Neural progenitor cell (in vitro differentiated cells): ENCODE data around the gene IL17F. TPM values are rescaled to one million over a fixed set of nuclear protein-coding genes. Genes with fewer than 3 reads are reported as not detected.

Experiments
- DNase-seq: peaks from one replicate; pipeline ENCODE4 v3.0.0-alpha.2; 2016; ENCODE audit warnings: low spot score
- H2AFZ ChIP-seq: fragments of 200-600 bp; sonication (generic); replicated peaks from 2 replicates; pipeline ENCODE4 v1.6.1; 2016; ENCODE audit warnings: antibody characterized with exemption
- H3F3A ChIP-seq: fragments of 200-600 bp; sonication (generic); 2 replicates; pipeline ENCODE4 v1.6.1; 2016; ENCODE audit warnings: antibody characterized with exemption, low read depth
- H3K27ac ChIP-seq: fragments of 200-600 bp; sonication (generic); 2 replicates; pipeline ENCODE4 v1.5.1; 2016; ENCODE audit warnings: mild to moderate bottlenecking
- H3K27me3 ChIP-seq: fragments of 200-600 bp; sonication (generic); 2 replicates; pipeline ENCODE4 v1.6.1; 2016; ENCODE audit warnings: mild to moderate bottlenecking, moderate library complexity
- H3K36me3 ChIP-seq: fragments of 200-600 bp; sonication (generic); 2 replicates; pipeline ENCODE4 v1.5.1; 2016
- H3K4me1 ChIP-seq: fragments of 200-600 bp; sonication (generic); 2 replicates; pipeline ENCODE4 v1.6.1; 2016; ENCODE audit warnings: mixed run types
- H3K4me2 ChIP-seq: fragments of 200-600 bp; sonication (generic); 2 replicates; pipeline ENCODE4 v1.6.1; 2016
- H3K4me3 ChIP-seq: fragments of 200-600 bp; sonication (generic); 2 replicates; pipeline ENCODE4 v1.5.1; 2016
- H3K79me2 ChIP-seq: fragments of 200-600 bp; sonication (generic); 2 replicates; pipeline ENCODE4 v1.6.1; 2016; ENCODE audit warnings: low read depth
- H3K9ac ChIP-seq: fragments of 200-600 bp; sonication (generic); 2 replicates; pipeline ENCODE4 v1.6.1; 2016
- H3K9me3 ChIP-seq: fragments of 200-600 bp; sonication (generic); 2 replicates; pipeline ENCODE4 v1.5.1; 2016; ENCODE audit warnings: low read depth
- H4K20me1 ChIP-seq: fragments of 200-600 bp; sonication (generic); 2 replicates; pipeline ENCODE4 v1.6.1; 2016; ENCODE audit warnings: low read depth
- H3K27ac Mint-ChIP-seq: 3 replicates; pipeline ENCODE4 v1.8.0; 2021; ENCODE audit warnings: mixed read lengths
- H3K27me3 Mint-ChIP-seq: 2 replicates; pipeline ENCODE4 v1.8.0; 2022; ENCODE audit warnings: low read depth, mild to moderate bottlenecking, inconsistent platforms, moderate library complexity, mixed read lengths; ENCODE audit not compliant: insufficient read depth
- H3K36me3 Mint-ChIP-seq: 3 replicates; pipeline ENCODE4 v1.8.0; 2021; ENCODE audit warnings: mixed read lengths
- H3K4me1 Mint-ChIP-seq: 3 replicates; pipeline ENCODE4 v1.8.0; 2021; ENCODE audit warnings: mixed read lengths
- H3K4me3 Mint-ChIP-seq: 3 replicates; pipeline ENCODE4 v1.8.0; 2021; ENCODE audit warnings: mild to moderate bottlenecking, moderate library complexity, mixed read lengths
- H3K9me3 Mint-ChIP-seq: 3 replicates; pipeline ENCODE4 v1.8.0; 2020; ENCODE audit warnings: mixed read lengths
- CTCF ChIP-seq: fragments of 200-600 bp; sonication (generic); IDR thresholded peaks from 2 replicates; pipeline ENCODE4 v1.5.1; 2017; ENCODE audit warnings: antibody characterized with exemption, mild to moderate bottlenecking
- EZH2 ChIP-seq: fragments of 200-600 bp; sonication (generic); IDR thresholded peaks from 2 replicates; pipeline ENCODE4 v1.6.1; 2017; ENCODE audit warnings: antibody characterized with exemption, mild to moderate bottlenecking, moderate library complexity
- EZH2phosphoT487 ChIP-seq: fragments of 200-600 bp; sonication (generic); IDR thresholded peaks from 2 replicates; pipeline ENCODE4 v1.6.1; 2017; ENCODE audit warnings: antibody characterized with exemption
- total RNA-seq: library from RNA; depleted of rRNA; stranded (reverse); fragments of >200 nt; gene quantifications from 2 replicates; pipeline ENCODE4 v1.2.3, GENCODE V29; 2015; ENCODE audit warnings: low replicate concordance

Gene IL17F
- total RNA-seq, 1 donor from 2014 or later, result not detected

DNA sequence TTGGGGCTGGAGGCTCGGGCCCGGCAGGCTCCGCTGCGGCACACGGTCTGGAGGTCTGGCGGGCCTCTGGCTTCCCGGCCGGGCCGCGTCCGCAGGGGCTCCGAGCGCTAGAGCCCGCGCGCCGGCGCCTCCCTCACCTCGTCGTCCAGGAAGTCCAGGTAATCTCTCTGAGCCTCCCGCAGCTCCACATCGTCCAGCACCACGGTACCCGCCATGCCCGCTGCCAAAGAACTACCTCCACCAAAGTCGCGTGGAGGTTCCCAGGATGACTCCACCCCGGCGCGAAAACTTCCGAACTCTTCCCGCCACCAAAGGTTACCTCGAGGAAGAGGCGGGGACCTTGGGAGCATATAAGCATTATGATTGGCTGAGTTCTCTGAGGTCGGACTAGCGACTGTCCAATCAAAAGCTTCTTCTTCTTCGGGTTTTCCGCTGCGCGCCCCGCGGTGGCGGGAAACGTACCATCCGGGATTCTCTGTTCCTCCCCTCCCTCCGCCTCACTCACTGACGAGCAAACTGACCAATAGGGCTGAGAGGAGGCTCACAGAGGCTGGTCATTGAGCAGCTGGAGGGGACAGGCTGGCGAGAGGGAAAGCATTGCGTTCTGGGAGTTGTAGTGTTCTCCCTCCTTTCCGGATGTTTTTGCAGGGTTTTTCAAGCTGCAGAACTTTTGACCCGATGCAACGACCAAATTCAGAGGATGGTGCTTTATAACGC is 40.3 kb upstream of the IL17F start, which contains the start of gene MCM3:
TSS of gene MCM3 (minus strand) at position 283 of the 717 bp plus-strand sequence. CDS start at position 215, 68 bp downstream.
- H3K4me3 Mint-ChIP-seq, result no peak within 1 kb of the TSS
- no peaks in the 10 kb centered on the region for H3K27me3 ChIP-seq
- peaks cover 28% of the 10 kb centered on the region for H4K20me1 ChIP-seq
- peak within 1 kb of the TSS; percentile 90 for H3K4me2 ChIP-seq
- H3K27me3 Mint-ChIP-seq, result no peaks in the 10 kb centered on the region
- no peaks in the 10 kb centered on the region for H3K9me3 ChIP-seq
- peaks cover 16% of the 10 kb centered on the region for H3F3A ChIP-seq
- H3K9ac ChIP-seq, result peak within 1 kb of the TSS; percentile 87
- H3K27ac Mint-ChIP-seq, result no peak within 1 kb of the TSS
- H3K4me3 ChIP-seq, result peak within 1 kb of the TSS; percentile 84
- H3K36me3 Mint-ChIP-seq, result peaks cover 26% of the 10 kb centered on the region
- peaks cover 48% of the 10 kb centered on the region for H3K79me2 ChIP-seq
- H3K27ac ChIP-seq, result peak within 1 kb of the TSS; percentile 89
- peaks cover 27% of the 10 kb centered on the region for H3K4me1 Mint-ChIP-seq
- no peaks in the 10 kb centered on the region for H3K9me3 Mint-ChIP-seq
- peak; percentile 99 for DNase-seq
- peak within 1 kb of the TSS; percentile 46 for H2AFZ ChIP-seq
- TF ChIP-seq CTCF (no peak), EZH2 (no peak), EZH2phosphoT487 (no peak)
- peaks cover 24% of the 10 kb centered on the region for H3K36me3 ChIP-seq
- peaks cover 26% of the 10 kb centered on the region for H3K4me1 ChIP-seq

- H3K36me3 Mint-ChIP-seq, result peaks cover 26% of the 10 kb centered on the region
- Histone ChIP-seq H2AFZ (peak overlapping the region; percentile 27), H3K9ac (peak overlapping the region; percentile 87), H3K4me2 (peak overlapping the region; percentile 90), H3K9me3 (no peaks in the 10 kb centered on the region), H3K79me2 (peaks cover 53% of the 10 kb centered on the region), H3K4me3 (peak overlapping the region; percentile 84), H3K27ac (peak overlapping the region; percentile 89), H3K27me3 (no peaks in the 10 kb centered on the region), H4K20me1 (peaks cover 33% of the 10 kb centered on the region), H3K36me3 (peaks cover 28% of the 10 kb centered on the region), H3F3A (peaks cover 16% of the 10 kb centered on the region), H3K4me1 (peaks cover 26% of the 10 kb centered on the region)
- no peak overlapping the region for H3K4me3 Mint-ChIP-seq
- no peaks in the 10 kb centered on the region for H3K27me3 Mint-ChIP-seq
- TF ChIP-seq EZH2, result no peak
- TF ChIP-seq CTCF, result no peak
- TF ChIP-seq EZH2phosphoT487, result no peak
- H3K9me3 Mint-ChIP-seq, result no peaks in the 10 kb centered on the region
- peaks cover 27% of the 10 kb centered on the region for H3K4me1 Mint-ChIP-seq
- DNase-seq, result peak; percentile 90
- H3K27ac Mint-ChIP-seq, result no peak overlapping the region
Observed at GRCh38 chr6:52284131-52284459, 39.8 kb upstream of the IL17F start.

GRCh38 chr6:52283111-52283510 is 38.8 kb upstream of the IL17F start:
- H3K4me1 ChIP-seq, result peaks cover 26% of the 10 kb centered on the region
- TF ChIP-seq CTCF (no peak), EZH2 (no peak), EZH2phosphoT487 (no peak)
- peak overlapping the region; percentile 90 for H3K4me2 ChIP-seq
- H3K79me2 ChIP-seq, result peaks cover 63% of the 10 kb centered on the region
- H3K4me1 Mint-ChIP-seq, result peaks cover 27% of the 10 kb centered on the region
- H3K27me3 Mint-ChIP-seq, result no peaks in the 10 kb centered on the region
- peak overlapping the region; percentile 84 for H3K4me3 ChIP-seq
- no peaks in the 10 kb centered on the region for H3K9me3 Mint-ChIP-seq
- H3K36me3 ChIP-seq, result peaks cover 38% of the 10 kb centered on the region
- H3K27me3 ChIP-seq, result no peaks in the 10 kb centered on the region
- peak overlapping the region; percentile 87 for H3K9ac ChIP-seq
- no peak overlapping the region for H3K4me3 Mint-ChIP-seq
- H2AFZ ChIP-seq, result no peak overlapping the region
- H3K27ac ChIP-seq, result no peak overlapping the region
- H3K36me3 Mint-ChIP-seq, result peaks cover 36% of the 10 kb centered on the region
- H4K20me1 ChIP-seq, result peaks cover 41% of the 10 kb centered on the region
- H3K9me3 ChIP-seq, result no peaks in the 10 kb centered on the region
- H3F3A ChIP-seq, result peaks cover 16% of the 10 kb centered on the region
- DNase-seq, result no peak
- no peak overlapping the region for H3K27ac Mint-ChIP-seq
